ENCODE measurements around the gene KRT3.
"Not testable (repeated sequence)": the region's sequence is repeated elsewhere in the genome, so short reads cannot be mapped to it uniquely, and the experiment has no call there.

KRT3 gene

DNA sequence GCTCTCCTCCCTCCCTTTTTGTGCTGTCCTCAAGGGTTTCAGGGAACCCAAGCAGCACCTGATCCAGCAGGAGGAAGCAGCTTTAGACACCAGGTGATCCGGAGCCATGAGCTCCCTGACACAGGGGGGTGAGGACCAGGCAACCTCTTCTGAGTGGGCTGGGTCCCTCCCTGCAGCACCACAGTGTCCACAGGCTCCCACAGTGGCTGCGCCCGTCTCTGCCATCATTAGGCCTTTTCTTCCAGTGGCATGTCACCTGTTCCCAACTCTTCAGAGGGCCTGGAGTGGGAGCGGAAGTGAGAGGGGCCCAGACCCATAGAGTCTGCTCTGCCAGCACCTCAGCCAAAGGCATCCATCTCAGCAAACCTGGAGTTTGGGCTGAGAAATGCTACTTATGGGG lies 18.4 kb downstream of the KRT3 start:
- no peak for DNase-seq

- DNase-seq, result no peak
Measured at GRCh38 chr12:52776913-52777395, 19.0 kb downstream of the KRT3 start, which contains the start of gene KRT76. TSS of gene KRT76 (minus strand) at chr12:52777345. CDS start at chr12:52777291, 54 bp downstream.

- no peak for DNase-seq
Measured at GRCh38 chr12:52776435-52776834, 19.5 kb downstream of the KRT3 start.

DNA sequence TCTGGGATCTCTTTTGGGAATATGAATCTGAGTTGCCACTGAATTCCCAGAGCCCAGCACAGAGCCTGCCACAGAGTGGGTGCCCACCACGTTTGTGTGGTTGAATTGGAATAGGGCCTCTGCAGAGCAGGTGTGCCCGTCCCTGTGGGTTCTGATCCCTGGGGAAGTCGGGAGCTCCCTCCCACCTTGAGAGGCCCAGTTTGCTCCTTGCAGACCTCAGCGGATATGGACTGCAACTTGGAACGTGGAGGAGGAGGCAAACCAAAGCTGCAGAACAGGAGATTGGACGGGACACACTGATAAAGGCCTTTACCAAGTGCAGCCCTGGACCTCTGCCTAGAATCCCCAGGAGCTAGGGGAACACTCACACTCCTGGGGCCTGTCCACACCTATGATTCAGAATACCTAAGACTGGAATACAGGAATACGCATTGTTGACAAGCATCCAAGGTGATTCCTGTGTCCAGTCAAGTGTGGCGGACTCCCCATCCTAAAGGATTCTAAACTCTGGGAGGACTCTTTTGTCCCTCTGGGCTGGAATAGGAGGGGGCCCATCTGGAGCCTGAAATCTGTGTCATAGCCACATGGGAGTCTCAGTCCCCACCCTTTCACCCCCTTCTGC lies 21.2 kb downstream of the KRT3 start:
- no peak for DNase-seq

DNA sequence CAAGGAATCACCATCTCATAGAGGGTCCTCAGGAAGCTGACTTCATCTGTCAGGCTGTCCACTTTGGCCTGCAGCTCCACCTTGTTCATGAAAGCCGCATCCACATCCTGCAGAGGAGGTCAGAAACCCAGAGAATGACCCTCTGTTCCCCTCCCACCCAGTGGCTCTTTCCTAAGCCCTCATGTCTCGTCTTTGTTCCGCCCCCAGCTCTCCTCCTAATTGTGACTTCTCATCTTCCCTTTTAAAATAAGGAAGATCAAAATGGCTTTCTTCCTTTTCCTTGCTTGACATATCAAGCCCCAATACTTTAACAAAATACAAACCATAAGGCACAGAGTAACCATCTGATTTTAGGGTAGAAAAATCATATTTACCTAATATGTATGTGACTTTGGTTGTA lies 23.1 kb downstream of the KRT3 start:
- DNase-seq, result no peak

DNA sequence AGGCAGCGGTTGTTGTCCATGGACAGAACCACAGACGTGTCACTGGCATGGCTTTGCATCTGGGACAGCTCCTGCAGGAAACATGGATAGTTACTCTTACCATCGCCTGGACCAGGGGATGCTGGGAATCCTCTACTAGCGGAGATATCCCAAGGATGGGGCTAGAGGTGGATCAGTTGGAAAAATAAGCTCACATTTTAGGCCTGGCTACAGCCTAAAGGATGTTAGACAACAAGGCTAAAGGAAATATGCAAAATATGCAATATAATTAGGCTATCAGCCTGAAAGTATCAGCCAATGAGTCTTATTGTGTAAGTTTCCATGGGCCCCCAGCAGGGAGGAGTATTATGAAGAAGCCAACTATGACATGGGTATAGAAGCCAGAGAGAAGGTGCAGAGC lies 23.7 kb downstream of the KRT3 start:
- DNase-seq, result no peak

- no peak for DNase-seq
Measured at GRCh38 chr12:52771505-52771904, 24.4 kb downstream of the KRT3 start.

DNA sequence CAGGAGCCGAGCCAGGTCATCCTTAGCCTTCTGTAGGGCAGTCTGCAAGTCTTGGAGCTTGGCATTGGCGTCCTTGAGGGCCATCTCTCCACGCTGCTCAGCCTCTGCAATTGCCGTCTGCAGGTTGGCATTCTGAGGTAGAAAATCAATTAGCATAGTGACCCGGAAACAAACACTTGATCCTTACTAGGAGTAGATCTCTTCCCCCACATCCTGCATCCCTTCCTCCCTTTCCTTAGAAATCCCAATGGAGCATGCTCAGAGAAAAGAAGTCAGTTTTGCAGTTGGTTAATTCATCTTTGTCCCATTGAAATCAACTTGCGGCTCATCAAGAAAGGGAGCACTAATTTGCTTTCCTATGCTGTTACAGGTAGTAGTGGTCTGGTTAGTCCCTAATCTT lies 24.8 kb downstream of the KRT3 start:
- no peak for DNase-seq

DNA sequence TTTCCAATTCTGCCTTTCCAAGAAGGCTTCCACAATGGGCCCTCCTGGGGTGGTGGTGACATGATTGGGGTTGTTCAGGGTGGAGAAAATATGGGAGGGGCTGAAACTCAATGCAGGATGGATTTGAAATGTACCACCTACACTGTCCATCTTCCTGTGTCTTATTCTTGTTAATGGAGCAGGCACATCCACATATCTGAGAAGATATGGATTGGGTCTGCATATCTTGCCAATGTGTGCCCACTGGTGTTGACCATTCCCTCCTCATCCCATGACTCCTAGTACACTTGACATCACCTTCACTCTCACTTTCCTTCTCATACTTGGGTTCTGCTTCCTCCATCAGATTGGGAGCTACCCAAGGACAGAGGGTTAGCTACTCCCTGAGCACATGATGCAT lies 26.0 kb downstream of the KRT3 start:
- no peak for DNase-seq

- no peak for DNase-seq
Measured at GRCh38 chr12:52769354-52769753, 26.6 kb downstream of the KRT3 start.

DNA sequence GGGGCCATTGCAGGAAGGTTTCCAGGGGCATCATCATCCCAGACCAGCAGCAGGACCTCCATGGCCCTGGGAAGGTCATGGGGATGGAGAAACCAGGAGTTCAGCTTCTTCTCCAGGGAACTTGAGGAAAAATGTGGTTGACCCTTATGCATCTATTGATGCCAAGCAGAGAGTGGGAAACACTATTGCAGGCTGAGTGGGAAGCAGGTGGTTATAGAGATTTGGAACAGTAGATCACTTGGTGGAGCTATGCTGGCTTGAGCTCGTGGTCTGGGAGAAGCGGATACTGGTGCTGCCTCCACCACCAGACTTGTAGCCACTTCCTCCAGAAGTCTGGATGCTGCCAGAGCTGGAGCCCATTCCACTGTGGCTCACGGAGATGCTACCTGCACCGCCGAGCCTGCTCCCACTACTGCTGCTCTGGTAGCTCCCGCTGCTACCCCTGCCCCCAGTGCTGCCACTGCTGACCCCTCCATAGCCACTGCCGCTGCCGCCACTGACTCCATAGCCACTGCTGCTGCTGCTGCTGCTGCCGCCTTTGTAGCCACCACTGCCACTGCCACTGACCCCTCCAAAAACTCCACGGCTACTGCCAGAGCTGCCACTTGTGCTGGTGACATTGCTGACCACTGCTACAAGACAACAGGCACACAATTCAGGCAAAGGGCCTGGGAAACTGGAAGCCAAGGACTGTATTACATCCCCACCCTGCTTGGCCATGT lies 27.3 kb downstream of the KRT3 start:
- DNase-seq, result no peak

GRCh38 chr12:52767427-52767826 lies 28.5 kb downstream of the KRT3 start:
- DNase-seq, result no peak

- DNase-seq, result no peak
Measured at GRCh38 chr12:52767020-52767379, 28.9 kb downstream of the KRT3 start.

GRCh38 chr12:52766351-52767019 lies 29.4 kb downstream of the KRT3 start:
- no peak for DNase-seq

DNA sequence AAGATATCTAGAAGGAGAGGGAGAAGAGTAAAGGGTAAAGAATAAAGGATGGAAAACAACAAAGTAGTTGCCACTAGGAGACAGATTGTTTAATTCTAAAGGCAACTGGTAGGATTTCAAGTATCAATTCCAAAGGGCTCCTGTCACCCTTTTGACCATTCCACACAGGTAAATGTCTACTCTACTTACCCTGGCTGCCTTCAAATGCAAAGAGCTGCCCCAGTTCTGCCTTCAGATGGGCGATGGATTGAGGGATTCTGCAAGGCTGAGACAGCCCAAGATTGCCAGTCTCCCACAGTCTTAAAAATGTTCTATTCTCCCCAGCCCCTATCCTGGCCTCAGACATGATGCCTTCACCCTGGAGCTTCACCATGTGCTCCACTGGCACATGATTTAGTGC lies 30.2 kb downstream of the KRT3 start:
- no peak for DNase-seq

- DNase-seq, result no peak
Measured at GRCh38 chr12:52763991-52764390, 31.9 kb downstream of the KRT3 start.

DNA sequence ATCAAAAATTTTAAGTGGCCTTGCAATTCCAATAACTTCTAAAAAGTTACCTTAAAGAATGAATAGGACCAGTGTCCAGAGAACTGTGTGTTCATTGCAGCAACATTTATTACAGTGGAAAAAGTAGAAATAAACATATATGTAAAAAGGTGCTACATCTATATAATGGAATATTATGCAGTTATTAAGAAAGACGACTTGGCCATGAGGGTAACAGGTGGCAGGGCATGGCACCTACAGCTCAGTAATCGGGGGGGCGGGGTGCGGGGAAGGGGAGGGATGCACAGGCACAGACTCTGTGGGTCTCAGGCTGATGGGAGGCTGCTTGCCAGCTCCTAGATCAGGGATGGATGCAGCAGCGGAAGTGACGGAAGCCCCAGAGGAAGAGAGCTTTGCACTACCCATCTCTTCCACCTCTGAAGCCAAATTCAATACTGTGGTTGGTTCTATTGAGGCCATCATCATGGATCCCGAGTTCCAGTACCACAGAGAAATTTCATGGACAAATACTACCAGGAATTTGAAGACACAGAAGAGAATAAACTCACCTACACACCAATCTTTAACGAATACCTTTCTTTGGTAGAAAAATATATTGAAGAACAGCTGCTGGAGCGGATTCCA lies 32.8 kb downstream of the KRT3 start:
- no peak for DNase-seq

- no peak for DNase-seq
Measured at GRCh38 chr12:52761802-52762201, 34.1 kb downstream of the KRT3 start.

DNA sequence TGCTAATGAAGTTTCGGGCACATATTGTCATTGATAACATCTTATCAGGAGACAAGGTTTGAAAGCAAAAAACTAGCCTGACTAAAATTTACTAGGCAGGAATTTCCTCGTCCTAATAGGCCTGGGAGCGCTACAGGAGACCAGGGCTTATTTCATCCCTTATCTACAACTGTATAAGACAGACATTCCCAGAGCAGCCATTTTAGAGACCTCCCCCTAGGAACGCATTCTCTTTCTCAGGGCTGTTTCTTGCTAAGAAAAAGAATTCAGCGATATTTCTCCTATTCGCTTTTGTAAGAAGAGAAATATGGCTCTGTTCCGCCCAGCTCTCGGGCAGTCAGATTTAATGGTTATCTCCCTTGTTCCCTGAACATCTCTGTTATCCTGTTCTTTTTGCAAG lies 34.7 kb downstream of the KRT3 start:
- DNase-seq, result not testable (repeated sequence)

GRCh38 chr12:52760623-52761022 lies 35.3 kb downstream of the KRT3 start:
- DNase-seq, result no peak

- DNase-seq, result no peak
Measured at GRCh38 chr12:52759695-52760094, 36.2 kb downstream of the KRT3 start.

DNA sequence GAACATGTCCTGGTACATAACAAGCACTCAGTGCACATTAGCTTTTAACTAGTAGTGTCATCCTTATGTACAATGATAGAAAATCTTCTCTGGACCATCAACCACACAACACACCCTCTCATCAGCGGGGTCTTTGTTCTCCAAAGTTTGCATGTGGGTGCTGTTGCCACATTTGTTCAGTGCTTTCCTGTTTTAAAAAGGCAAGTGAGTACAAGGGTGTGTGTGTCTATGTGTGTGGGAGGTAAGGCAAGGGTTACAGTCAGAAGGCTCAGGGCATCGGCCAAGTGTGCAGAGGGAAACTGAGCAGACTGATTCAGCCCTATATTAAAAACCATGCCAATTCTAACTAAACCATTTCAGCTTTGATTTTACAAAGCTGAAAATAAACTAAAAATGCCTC lies 36.7 kb downstream of the KRT3 start:
- DNase-seq, result no peak

- no peak for DNase-seq
Measured at GRCh38 chr12:52757449-52758176, 38.3 kb downstream of the KRT3 start.

Measured in activated T-cell treated with anti-CD3 and anti-CD28 coated beads, Interleukin-2, amount 50 U/mL, for 48 hours (primary cell).